HUES6 (cell line): ENCODE results near the gene LRRC73.
A peak's percentile ranks its signal among the peaks of the same experiment; 100 is the strongest.

Experiments
- H3K27ac ChIP-seq: 2 replicates; pipeline ENCODE4 v1.7.0; 2013; ENCODE audit warnings: low read depth, mild to moderate bottlenecking, low read length, inconsistent platforms
- H3K27me3 ChIP-seq: 2 replicates; pipeline ENCODE4 v1.6.1; 2013; ENCODE audit warnings: low read length; ENCODE audit not compliant: control insufficient read depth, insufficient read depth
- H3K36me3 ChIP-seq: 2 replicates; pipeline ENCODE4 v1.6.1; 2013; ENCODE audit warnings: low read length; ENCODE audit not compliant: control insufficient read depth, insufficient read depth
- H3K4me1 ChIP-seq: 2 replicates; pipeline ENCODE4 v1.6.1; 2013; ENCODE audit warnings: low read length; ENCODE audit not compliant: control insufficient read depth, insufficient read depth
- H3K4me3 ChIP-seq: 2 replicates; pipeline ENCODE4 v1.5.1; 2013; ENCODE audit warnings: low read depth, low read length
- H3K9ac ChIP-seq: one replicate; pipeline ENCODE4 v1.6.1; 2013; ENCODE audit warnings: mild to moderate bottlenecking, low read length
- H3K9me3 ChIP-seq: 2 replicates; pipeline ENCODE4 v1.6.1; 2013; ENCODE audit warnings: low read depth, low read length; ENCODE audit not compliant: control insufficient read depth, insufficient read depth

The LRRC73 gene

GRCh38 chr6:43523284-43523683 lies 13.1 kb upstream of the LRRC73 start:
- Histone ChIP-seq H3K36me3 (peaks cover 91% of the 10 kb centered on the region), H3K27me3 (no peaks in the 10 kb centered on the region), H3K27ac (no peak overlapping the region), H3K4me3 (no peak overlapping the region), H3K4me1 (peaks cover 1% of the 10 kb centered on the region), H3K9ac (no peak overlapping the region), H3K9me3 (no peaks in the 10 kb centered on the region)

- peaks cover 5% of the 10 kb centered on the region for H3K4me1 ChIP-seq
- no peaks in the 10 kb centered on the region for H3K9me3 ChIP-seq
- no peak overlapping the region for H3K4me3 ChIP-seq
- no peak overlapping the region for H3K27ac ChIP-seq
- no peaks in the 10 kb centered on the region for H3K27me3 ChIP-seq
- H3K36me3 ChIP-seq, result peaks cover 86% of the 10 kb centered on the region
- H3K9ac ChIP-seq, result no peak overlapping the region
Observed at GRCh38 chr6:43522547-43523261, 12.6 kb upstream of the LRRC73 start.

DNA sequence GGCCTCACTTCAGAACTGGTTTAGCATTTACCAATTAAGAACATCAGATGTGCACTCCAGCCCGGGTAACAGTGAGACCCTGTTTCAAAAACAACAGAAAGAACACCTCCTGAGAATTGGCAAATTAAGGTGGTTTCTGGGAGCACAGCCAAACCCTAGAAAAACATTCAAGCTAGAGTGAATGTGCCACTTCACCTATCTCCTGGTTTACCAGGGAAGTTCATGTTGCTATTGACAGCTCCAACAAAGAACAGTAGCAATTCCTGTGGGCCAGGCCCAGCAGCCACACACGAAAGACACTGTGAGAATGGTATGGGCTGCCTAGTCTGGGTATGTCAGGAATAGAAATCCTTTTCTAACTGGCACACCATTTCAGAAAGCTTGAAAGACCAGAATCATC lies 11.7 kb upstream of the LRRC73 start:
- H3K4me3 ChIP-seq, result no peak overlapping the region
- H3K27me3 ChIP-seq, result no peaks in the 10 kb centered on the region
- peaks cover 5% of the 10 kb centered on the region for H3K4me1 ChIP-seq
- H3K9ac ChIP-seq, result no peak overlapping the region
- H3K36me3 ChIP-seq, result peaks cover 82% of the 10 kb centered on the region
- no peak overlapping the region for H3K27ac ChIP-seq
- H3K9me3 ChIP-seq, result no peaks in the 10 kb centered on the region

- H3K4me1 ChIP-seq, result peaks cover 10% of the 10 kb centered on the region
- no peak overlapping the region for H3K4me3 ChIP-seq
- H3K36me3 ChIP-seq, result peaks cover 71% of the 10 kb centered on the region
- no peaks in the 10 kb centered on the region for H3K9me3 ChIP-seq
- no peaks in the 10 kb centered on the region for H3K27me3 ChIP-seq
- no peak overlapping the region for H3K27ac ChIP-seq
- no peak overlapping the region for H3K9ac ChIP-seq
Observed at GRCh38 chr6:43520097-43520496, 10.0 kb upstream of the LRRC73 start.

DNA sequence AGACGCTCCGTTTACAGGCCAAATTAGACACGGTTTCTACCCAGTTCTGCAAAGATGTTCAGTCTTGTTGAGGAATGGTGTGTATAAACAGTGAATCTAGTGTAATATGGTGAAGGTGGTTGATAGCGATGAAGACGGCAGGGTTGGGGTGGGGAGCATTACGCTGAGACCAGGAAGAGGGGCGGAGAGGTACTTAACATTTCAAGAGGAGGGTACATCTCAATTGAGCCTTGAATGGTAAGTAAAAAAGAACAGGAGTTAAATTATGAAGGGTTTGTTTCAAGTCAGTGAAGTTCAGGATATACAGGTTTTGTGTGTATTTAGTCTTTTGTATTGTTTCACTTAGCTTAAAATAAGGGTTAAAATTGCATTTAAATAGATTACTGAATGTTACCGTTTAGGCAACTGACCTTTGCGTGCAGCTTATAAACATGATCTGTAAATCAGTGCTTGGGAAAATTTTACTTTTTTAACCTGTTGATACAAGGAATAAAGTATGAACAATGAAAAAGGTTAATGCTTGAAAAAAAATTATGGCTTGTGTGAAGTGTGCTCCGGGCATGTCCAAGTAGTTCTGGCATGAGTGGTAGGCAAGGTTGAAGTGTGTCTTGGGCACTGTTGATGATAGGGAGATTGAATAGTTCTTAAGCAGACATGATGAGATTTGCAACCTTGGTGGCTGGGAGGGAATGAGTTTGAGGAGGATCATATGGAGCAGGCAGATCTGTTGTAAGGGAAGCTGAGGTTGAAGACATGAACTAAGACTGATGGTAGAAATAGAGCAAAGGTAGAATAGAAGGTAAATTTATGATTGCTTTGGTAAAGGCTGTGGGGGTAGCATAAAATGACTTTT lies 7.6 kb upstream of the LRRC73 start:
- Histone ChIP-seq H3K27ac (peak overlapping the region; percentile 64; the same call in 1 of the 2 replicates), H3K36me3 (peaks cover 69% of the 10 kb centered on the region), H3K9me3 (no peaks in the 10 kb centered on the region), H3K4me1 (peaks cover 10% of the 10 kb centered on the region), H3K4me3 (peak overlapping the region; percentile 89), H3K9ac (peak overlapping the region; percentile 95), H3K27me3 (no peaks in the 10 kb centered on the region)

DNA sequence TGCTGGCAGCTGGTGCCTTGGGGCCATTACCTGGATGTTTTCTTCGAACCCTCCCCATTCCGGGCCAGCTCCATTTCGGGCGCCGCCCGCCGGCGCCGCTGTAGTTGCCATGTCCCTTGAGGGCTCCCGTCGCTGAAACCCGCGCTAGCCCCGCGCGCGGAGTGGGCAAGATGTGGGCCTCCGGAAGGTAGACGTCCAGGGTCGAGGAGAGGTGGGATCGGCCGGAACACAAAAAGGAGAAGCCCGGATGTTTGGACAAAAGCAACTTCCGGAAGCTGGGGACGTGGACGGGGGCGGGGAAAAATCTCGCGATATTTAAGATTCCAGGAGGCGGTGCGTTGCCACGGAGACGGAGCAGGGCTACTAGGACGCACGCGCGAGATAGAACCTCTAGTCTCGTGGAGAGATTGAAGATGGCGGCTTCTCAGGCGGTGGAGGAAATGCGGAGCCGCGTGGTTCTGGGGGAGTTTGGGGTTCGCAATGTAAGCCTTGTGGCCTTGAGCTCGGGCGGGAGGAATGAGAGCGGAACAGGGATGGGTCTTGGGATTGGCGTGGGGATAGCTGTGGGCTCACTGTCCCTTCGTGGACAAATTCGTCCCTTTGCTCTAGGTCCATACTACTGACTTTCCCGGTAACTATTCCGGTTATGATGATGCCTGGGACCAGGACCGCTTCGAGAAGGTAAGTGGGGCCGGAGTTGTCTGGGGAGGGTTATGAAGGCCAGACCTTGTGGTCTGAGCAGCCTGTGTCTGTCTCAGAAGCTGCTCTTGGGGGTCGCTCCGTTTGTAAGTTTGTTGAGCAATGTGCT lies 6.8 kb upstream of the LRRC73 start, which contains the start of the genes POLR1C and YIPF3:
Gene POLR1C (plus strand): TSS at position 393 of the 808 bp plus-strand sequence. CDS start 21 bp downstream, at position 414.
Gene YIPF3 (minus strand): TSS at position 230 of the 808 bp plus-strand sequence. CDS start 119 bp downstream, at position 111.
- Histone ChIP-seq H3K4me1 (peaks cover 11% of the 10 kb centered on the region), H3K9ac (peak within 1 kb of the TSS; percentile 95), H3K4me3 (peak within 1 kb of the TSS; percentile 89), H3K9me3 (no peaks in the 10 kb centered on the region), H3K27ac (peak within 1 kb of the TSS; percentile 68), H3K27me3 (no peaks in the 10 kb centered on the region), H3K36me3 (peaks cover 69% of the 10 kb centered on the region)

DNA sequence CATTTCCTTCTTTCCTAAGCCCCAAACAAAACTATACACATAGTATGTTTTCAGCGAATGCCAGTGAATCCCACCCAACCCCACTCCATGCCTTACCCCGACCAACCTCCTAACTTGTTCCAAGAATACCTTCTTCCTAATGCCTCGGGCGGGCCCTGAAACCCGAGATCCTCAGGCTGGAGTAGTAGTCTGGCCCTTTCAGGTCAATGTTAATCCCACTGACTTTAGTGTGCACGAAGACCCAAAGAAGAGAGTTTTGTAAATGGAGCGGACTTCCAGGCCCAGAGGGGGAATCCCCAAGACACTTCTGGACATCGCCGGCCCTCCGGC lies 6.2 kb upstream of the LRRC73 start:
- H3K4me3 ChIP-seq, result peak overlapping the region; percentile 89
- no peaks in the 10 kb centered on the region for H3K27me3 ChIP-seq
- peaks cover 16% of the 10 kb centered on the region for H3K4me1 ChIP-seq
- peaks cover 69% of the 10 kb centered on the region for H3K36me3 ChIP-seq
- peak overlapping the region; percentile 68 for H3K27ac ChIP-seq
- no peaks in the 10 kb centered on the region for H3K9me3 ChIP-seq
- H3K9ac ChIP-seq, result peak overlapping the region; percentile 95

GRCh38 chr6:43515808-43516207 lies 5.7 kb upstream of the LRRC73 start:
- H3K36me3 ChIP-seq, result peaks cover 66% of the 10 kb centered on the region
- peak overlapping the region; percentile 95 for H3K9ac ChIP-seq
- H3K27me3 ChIP-seq, result no peaks in the 10 kb centered on the region
- H3K4me3 ChIP-seq, result peak overlapping the region; percentile 89
- no peaks in the 10 kb centered on the region for H3K9me3 ChIP-seq
- peaks cover 18% of the 10 kb centered on the region for H3K4me1 ChIP-seq
- no peak overlapping the region for H3K27ac ChIP-seq

DNA sequence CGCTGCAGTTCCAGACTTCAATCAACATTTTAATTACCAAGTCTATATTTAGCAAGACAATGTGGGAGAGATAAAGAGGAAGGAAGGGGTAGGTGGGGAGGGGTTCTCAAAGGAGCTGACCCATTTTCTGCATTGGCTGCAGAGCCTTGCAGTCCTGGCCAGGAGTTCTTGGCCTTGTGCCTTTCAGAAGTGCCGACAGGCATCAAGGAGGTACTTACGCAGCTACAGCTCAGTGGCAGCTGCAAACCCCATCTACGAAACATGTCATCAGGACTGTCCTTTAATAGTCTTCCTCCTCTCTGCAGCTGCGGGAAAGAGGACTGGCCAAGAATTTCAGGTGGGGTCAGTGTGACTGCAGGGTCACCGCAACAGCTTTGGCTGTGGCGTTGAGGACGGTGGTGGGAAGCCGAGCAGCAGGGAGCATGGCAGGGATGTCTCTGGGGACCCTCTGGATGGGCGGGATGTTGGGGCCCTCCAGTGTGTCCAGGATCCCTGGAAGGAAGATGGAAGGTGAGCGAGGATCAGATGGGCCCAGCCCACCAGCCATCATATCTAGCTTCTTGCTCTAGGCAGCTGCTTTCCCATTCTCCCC lies 1.8 kb upstream of the LRRC73 start:
- no peak overlapping the region for H3K4me3 ChIP-seq
- peaks cover 42% of the 10 kb centered on the region for H3K36me3 ChIP-seq
- H3K4me1 ChIP-seq, result peaks cover 23% of the 10 kb centered on the region
- H3K27ac ChIP-seq, result no peak overlapping the region
- peaks cover 28% of the 10 kb centered on the region for H3K27me3 ChIP-seq
- H3K9ac ChIP-seq, result no peak overlapping the region
- H3K9me3 ChIP-seq, result no peaks in the 10 kb centered on the region

DNA sequence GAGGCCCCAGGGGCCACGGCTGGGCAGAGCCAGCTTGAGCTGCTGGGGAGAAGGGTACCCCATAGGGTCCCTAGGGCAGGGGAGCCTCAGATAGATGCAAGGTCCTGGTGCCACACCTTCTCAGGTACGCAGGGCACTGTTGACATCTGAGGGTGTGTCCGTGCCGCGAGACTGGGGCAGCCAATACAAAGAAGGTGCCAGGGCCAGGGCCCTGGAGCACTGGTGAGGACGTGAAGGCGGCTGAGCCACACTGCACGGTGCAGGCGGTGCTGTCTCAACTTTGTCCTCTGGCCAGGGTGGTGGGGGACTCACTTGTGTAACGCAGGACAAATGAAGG lies 649 bp upstream of the LRRC73 start:
- H3K4me3 ChIP-seq, result peak overlapping the region; percentile 91
- peak overlapping the region; percentile 55 for H3K9ac ChIP-seq

More for the DNA sequence above, 649 bp upstream of the LRRC73 start:
- H3K36me3 ChIP-seq, result peaks cover 43% of the 10 kb centered on the region
- peaks cover 30% of the 10 kb centered on the region for H3K27me3 ChIP-seq
- H3K4me1 ChIP-seq, result peaks cover 23% of the 10 kb centered on the region
- H3K27ac ChIP-seq, result no peak overlapping the region
- no peaks in the 10 kb centered on the region for H3K9me3 ChIP-seq
